ENCODE data around the gene AEBP2.

The AEBP2 gene

DNA sequence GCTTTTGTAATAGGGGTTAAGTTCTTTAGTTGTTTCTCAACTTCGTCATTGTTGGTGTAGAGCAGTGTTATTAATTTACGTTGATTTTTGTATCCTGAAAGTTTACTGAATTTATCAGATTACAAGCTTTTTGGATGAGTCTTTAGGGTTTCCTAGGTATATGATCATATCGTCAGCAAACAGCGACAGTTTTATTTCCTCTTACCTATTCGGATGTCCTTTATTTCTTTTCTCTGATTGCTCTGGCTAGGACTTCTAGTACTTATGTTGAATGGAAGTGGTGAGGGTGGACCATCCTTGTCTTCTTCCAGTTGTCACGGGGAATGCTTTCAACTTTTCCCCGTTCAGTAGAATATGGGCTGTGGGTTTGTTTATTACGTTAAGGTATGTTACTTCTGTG lies 37.8 kb downstream of the AEBP2 start:
- TF ChIP-seq TAF1 (IDR thresholded peaks at IDR 0.05; ENCODE audit: low read depth), result no peak
- no peak for TF ChIP-seq REST (IDR thresholded peaks at IDR 0.05; ENCODE audit: low read depth)
- no peak for TF ChIP-seq CREB1 (IDR thresholded peaks at IDR 0.05; ENCODE audit: low read depth)
- no peak for TF ChIP-seq NFIC (IDR thresholded peaks at IDR 0.05)
- TF ChIP-seq, protein P1, sequence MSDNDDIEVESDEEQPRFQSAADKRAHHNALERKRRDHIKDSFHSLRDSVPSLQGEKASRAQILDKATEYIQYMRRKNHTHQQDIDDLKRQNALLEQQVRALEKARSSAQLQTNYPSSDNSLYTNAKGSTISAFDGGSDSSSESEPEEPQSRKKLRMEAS (IDR thresholded peaks at IDR 0.05), result no peak
- no peak for TF ChIP-seq RAD21 (IDR thresholded peaks at IDR 0.05; ENCODE audit: low read depth)
- TF ChIP-seq ZBTB7A (IDR thresholded peaks at IDR 0.05; ENCODE audit: low read depth), result no peak
- TF ChIP-seq EP300 (IDR thresholded peaks at IDR 0.05; ENCODE audit: borderline replicate concordance), result no peak
- TF ChIP-seq, protein P2, sequence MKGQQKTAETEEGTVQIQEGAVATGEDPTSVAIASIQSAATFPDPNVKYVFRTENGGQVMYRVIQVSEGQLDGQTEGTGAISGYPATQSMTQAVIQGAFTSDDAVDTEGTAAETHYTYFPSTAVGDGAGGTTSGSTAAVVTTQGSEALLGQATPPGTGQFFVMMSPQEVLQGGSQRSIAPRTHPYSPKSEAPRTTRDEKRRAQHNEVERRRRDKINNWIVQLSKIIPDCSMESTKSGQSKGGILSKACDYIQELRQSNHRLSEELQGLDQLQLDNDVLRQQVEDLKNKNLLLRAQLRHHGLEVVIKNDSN (IDR thresholded peaks at IDR 0.05), result no peak
- no peak for TF ChIP-seq TCF12 (IDR thresholded peaks at IDR 0.05; ENCODE audit: low read depth)

DNA sequence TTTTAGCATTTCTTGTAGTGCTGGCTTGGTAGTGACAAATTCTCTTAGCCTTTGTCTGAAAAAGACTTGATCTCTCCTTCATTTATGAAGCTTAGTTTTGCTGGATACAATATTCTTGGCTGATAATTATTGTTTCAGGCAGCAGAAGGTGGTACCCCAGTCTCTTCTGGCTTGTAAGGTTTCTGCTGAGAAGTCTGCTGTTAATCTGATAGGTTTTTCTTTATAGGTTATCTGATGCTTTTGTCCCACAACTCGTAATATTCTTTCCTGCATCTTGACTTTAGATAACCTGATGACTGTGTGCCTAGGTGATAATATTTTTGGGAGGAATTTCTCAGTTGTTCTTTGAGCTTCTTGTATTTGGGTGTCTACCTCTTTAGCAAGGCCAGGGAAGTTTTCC lies 41.2 kb downstream of the AEBP2 start:
- TF ChIP-seq, protein P1 (IDR thresholded peaks at IDR 0.05), result no peak
- TF ChIP-seq RAD21 (IDR thresholded peaks at IDR 0.05; ENCODE audit: low read depth) (no peak), CREB1 (IDR thresholded peaks at IDR 0.05; ENCODE audit: low read depth) (no peak), ZBTB7A (IDR thresholded peaks at IDR 0.05; ENCODE audit: low read depth) (no peak), EP300 (IDR thresholded peaks at IDR 0.05; ENCODE audit: borderline replicate concordance) (no peak), FOXM1 (IDR thresholded peaks at IDR 0.05; ENCODE audit: borderline replicate concordance, low read depth) (no peak), TAF1 (IDR thresholded peaks at IDR 0.05; ENCODE audit: low read depth) (no peak), NFIC (IDR thresholded peaks at IDR 0.05) (no peak), TCF12 (IDR thresholded peaks at IDR 0.05; ENCODE audit: low read depth) (no peak)

- TF ChIP-seq, protein P1 (IDR thresholded peaks at IDR 0.05), result no peak
Measured at GRCh38 chr12:19482036-19482435, 42.7 kb downstream of the AEBP2 start.

- TF ChIP-seq TAF1 (IDR thresholded peaks at IDR 0.05; ENCODE audit: low read depth), result no peak
- TF ChIP-seq TEAD4 (IDR thresholded peaks at IDR 0.05), result no peak
Measured at GRCh38 chr12:19482551-19483109, 43.3 kb downstream of the AEBP2 start.

DNA sequence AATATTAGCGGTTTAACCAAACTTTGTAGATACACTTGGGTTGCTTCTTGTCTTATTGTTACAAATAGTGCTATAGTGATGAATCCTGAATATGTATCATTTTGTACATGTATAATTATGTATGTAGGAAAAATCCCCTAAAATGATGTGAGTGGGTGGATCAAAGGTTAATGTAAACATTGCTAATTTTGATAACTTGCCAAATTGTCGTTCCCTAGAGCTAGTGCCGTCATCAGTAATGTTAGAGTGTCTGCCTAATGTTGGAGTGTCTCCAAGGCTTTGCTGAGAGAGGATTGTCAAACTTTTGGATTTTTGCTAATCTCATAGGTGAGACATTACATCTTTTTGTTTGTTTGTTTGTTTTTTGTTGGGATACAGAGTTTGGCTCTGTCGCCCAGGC lies 44.4 kb downstream of the AEBP2 start:
- no peak for TF ChIP-seq FOXM1 (IDR thresholded peaks at IDR 0.05; ENCODE audit: borderline replicate concordance, low read depth)
- no peak for TF ChIP-seq TCF12 (IDR thresholded peaks at IDR 0.05; ENCODE audit: low read depth)
- TF ChIP-seq, protein P1 (IDR thresholded peaks at IDR 0.05), result no peak
- TF ChIP-seq, protein P2 (IDR thresholded peaks at IDR 0.05), result no peak
- no peak for TF ChIP-seq TAF1 (IDR thresholded peaks at IDR 0.05; ENCODE audit: low read depth)
- no peak for TF ChIP-seq YY1 (IDR thresholded peaks at IDR 0.05; ENCODE audit: low read depth)
- no peak for TF ChIP-seq CEBPB (IDR thresholded peaks at IDR 0.05)
- no peak for TF ChIP-seq TEAD4 (IDR thresholded peaks at IDR 0.05)
- TF ChIP-seq EGR1 (IDR thresholded peaks at IDR 0.05), result no peak
- no peak for TF ChIP-seq REST (IDR thresholded peaks at IDR 0.05; ENCODE audit: low read depth)
- TF ChIP-seq ZBTB7A (IDR thresholded peaks at IDR 0.05; ENCODE audit: low read depth), result no peak
- no peak for TF ChIP-seq EP300 (IDR thresholded peaks at IDR 0.05; ENCODE audit: borderline replicate concordance)
- TF ChIP-seq NFIC (IDR thresholded peaks at IDR 0.05), result no peak

DNA sequence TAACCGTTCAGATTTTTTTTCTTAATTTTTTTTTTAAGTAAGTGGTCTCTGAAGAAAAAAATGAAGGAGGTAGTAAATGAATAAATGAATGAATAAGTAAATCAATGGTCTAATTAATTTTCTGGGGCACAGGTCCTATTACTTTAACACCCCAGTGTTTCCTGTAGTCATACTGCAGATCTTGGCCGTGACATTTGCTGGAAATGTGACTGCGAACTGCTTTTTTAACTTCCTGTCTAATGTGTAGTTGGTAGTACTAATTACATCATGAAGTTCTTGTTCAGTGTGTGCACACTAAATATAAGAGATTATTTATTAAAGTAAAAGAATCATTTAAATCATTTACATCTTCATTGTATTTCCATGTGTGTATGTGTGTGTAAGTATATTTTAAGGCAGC lies 45.4 kb downstream of the AEBP2 start:
- TF ChIP-seq CREB1 (IDR thresholded peaks at IDR 0.05; ENCODE audit: low read depth) (no peak), REST (IDR thresholded peaks at IDR 0.05; ENCODE audit: low read depth) (no peak)
